HG03135 (cell line): ENCODE results near the gene TBX15.

Experiments
- ATAC-seq: cut with Tn5 transposase; IDR thresholded peaks from one replicate; pipeline ENCODE4 v1.9.1; 2021; ENCODE audit warnings: mild to moderate bottlenecking, moderate library complexity; ENCODE audit not compliant: unreplicated experiment

TBX15 gene

GRCh38 chr1:119002028-119002686 lies 14.0 kb upstream of the TBX15 start:
- ATAC-seq: no peak

- ATAC-seq: no peak
Observed at GRCh38 chr1:119001181-119002027, 13.3 kb upstream of the TBX15 start.

DNA sequence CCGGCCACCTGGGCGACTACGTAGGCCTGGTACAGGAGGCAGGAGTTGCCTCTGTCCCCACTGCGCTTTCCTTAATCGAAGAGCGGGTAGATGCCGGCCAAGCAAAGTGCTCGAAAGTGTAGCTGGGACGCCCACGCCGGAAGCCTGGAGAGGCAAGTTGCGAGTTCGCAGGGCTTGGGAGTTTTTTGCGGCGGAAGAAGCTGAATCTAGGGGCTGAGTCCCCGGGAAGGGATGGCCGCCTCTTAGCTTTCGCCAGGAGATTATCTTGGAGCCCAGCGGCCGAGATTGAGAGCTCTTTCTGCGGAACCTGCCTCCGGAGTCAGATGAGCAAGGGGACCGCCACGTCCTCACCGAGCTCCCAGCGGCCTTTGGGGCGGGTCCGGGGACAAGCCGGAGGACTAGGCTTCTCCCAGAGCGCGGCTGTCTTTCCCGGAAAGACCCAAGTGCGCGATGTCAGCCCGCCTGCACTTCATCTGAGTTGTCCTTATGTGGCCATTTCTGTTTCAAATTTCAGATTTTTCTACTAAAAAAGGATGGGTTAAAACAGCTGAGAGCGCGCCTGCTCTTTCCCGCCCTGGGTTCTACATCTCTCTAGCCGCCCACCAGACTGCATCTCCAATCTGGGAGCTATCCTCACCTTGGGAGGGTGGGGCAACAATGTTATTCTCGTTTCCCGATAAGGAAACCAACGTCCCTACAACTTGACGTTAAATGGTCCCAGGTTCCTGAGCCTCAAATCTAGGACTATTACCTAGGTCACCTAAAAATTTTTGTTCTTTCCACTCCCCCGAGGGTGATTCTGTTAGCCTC lies 12.4 kb upstream of the TBX15 start:
- ATAC-seq: no peak

GRCh38 chr1:118999348-119000071 lies 11.4 kb upstream of the TBX15 start:
- ATAC-seq: no peak

- ATAC-seq: no peak
Observed at GRCh38 chr1:118998171-118998570, 10.0 kb upstream of the TBX15 start.

DNA sequence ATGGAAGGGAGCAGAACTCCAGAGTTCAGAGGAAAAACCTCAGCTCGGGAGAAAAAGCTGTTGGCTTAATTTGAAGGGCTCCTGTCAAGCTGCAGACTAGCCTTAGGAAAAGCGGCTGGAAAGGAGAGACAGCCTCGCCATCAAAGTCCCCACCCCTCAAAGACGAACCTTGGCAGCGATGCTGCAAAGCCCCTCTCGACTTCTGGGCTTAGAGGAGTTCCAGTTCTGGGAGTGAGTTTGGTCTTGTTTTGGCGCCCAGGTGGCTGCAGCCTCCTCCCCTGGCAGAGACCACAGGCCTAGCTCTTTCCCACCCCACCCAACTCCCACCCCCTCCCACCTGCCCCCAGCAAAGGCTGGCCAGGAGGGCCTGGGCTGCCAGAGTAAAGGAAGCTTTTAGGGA lies 9.1 kb upstream of the TBX15 start:
- no peak for ATAC-seq

- ATAC-seq: no peak
Observed at GRCh38 chr1:118995312-118996016, 7.3 kb upstream of the TBX15 start.

DNA sequence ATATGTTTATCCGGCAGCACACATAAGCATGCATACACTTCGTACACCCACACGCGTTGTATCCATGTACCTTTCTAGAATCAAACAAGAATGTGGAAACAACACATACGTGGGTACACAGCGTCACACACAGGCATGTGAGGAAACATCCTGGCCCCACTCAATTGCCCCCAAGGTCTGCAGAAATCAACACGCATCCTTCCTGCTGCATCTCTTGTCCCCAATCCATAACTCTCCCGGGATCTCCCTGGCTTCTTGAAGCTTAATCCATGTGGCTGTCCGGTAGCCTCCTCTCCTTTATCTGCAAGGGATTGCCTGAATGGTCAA lies 5.5 kb upstream of the TBX15 start:
- no peak for ATAC-seq

DNA sequence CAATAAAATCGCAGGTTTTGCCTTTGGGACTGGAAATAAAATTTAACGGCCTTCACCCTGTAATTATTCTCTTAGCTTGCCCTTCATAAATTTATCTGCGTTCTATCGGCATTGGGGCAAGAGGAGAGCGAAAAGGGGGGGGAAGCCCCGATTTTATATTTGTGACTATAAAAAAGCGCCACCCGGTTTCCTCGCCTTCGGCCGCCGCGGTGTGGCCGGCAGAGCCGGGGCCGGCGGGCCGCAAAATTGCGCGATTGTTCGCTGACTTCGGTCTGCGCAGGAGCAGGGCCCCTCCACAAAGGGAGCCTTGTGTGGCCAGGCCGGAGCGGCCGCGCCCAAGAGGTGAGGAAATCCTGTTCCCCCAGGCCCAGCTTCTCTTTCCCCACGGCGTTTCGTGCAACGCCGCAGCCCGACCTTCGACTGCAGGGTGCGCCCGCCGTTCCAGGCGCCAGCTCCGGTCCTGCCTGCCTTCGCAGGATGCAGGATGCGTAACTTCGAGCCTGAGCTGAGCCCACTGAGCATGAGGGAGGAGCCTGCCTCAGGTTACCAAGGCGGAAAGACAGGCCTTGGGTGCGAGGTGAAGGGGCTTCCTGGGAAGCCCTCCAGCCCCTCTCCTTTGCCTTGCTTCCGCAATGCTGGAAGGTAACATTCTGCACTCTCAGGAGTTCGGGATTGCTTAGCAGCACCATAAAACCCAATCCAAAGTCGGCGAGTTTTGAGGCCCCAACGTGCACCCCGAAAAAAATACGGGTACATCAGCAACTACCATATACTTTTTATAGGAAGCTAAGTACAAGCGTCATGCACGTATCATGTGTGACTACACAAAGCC lies 4.9 kb upstream of the TBX15 start:
- ATAC-seq: no peak

DNA sequence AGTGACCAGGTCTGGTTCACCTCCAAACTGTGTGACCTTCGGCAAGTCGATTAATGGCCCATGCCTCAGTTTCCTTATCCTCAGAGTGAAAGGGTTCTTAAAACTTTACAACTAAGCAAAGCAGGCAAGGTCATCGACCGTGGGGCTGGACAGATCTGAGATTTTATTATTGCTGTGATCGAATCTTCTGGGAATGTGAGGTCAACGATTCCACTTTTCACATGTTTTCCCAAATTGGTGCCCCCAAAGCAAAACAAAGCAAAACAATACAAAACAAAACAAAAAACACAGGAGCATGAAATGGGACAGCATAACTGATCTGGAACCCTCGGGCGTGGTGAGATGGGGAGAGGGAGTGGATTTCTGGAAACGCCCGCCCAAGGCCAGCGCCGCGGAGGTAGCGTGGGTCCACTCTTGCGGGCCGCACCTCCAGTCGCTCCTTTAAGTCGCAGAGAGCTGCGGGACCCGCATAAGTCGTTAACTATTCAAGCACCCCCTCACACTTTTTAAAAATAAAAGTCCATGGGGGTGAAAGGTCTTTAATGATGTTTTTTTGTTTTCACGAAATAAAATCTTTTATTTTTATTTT lies 4.2 kb upstream of the TBX15 start:
- no peak for ATAC-seq

- ATAC-seq: no peak
Observed at GRCh38 chr1:118991448-118991847, 3.3 kb upstream of the TBX15 start.

- no peak for ATAC-seq
Observed at GRCh38 chr1:118990513-118991152, 2.5 kb upstream of the TBX15 start.

DNA sequence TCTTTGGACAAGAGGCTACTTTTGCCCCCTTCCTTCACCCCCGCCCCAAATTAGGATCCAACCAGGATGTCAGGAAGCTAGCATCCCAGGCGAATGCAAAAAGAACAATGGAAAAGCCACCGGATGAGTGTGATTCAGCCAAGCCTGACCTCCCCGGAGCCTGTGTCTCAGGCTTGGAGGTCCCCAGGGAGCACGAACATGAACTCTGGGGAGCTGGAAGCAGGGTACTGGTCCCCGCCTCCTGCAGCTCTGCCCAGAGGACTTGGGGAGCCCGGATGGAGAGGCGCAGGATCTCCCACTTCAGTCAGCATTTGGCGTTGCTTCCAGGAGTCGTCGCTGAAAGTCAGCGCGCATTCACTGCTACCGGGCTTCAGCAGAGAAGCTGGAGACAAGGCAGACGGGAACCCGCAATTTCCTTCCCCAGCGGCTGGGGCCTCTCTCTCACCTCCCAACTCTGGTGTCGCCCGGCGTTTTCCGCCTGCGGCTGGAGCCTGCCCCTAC lies 1.8 kb upstream of the TBX15 start:
- ATAC-seq: no peak

DNA sequence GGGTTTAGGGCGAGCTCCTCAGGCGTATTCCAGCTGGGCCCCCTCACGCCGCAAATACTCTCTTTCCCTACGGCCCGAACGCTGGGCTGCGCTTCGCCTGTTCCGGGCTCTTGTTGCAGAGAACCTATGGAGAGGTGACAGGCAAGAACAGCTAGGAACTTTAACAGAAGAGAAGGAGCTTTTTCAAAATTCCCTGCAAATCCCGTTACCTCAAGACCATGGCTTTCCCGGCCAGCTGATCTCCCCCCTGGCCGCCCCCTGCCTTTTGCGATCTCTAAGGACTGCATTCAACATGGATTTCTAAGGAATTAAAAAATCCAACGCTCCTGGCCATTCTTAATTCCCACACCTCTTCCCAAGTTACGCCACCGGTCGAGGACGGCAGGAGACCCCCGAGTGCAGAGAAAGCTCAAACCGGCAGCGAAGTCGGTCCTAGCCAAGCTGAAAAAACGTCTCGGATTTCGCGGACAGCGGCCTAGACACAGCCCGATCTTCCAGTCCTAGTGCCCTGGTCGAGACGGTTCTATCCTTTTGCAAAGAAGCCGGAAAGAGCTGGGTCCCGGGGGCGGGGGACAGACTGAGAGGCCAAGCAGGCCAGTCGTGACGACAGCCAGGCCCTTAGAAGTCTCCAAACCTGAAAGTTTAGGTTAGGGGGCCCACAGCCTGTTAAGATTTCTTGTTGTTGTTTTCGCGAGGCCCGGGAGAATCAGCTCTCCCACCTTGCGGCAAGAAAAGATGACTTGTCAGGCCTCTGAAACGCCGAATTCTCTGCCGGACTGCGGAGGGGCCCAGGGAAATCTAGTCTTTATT lies 1.1 kb upstream of the TBX15 start:
- no peak for ATAC-seq

DNA sequence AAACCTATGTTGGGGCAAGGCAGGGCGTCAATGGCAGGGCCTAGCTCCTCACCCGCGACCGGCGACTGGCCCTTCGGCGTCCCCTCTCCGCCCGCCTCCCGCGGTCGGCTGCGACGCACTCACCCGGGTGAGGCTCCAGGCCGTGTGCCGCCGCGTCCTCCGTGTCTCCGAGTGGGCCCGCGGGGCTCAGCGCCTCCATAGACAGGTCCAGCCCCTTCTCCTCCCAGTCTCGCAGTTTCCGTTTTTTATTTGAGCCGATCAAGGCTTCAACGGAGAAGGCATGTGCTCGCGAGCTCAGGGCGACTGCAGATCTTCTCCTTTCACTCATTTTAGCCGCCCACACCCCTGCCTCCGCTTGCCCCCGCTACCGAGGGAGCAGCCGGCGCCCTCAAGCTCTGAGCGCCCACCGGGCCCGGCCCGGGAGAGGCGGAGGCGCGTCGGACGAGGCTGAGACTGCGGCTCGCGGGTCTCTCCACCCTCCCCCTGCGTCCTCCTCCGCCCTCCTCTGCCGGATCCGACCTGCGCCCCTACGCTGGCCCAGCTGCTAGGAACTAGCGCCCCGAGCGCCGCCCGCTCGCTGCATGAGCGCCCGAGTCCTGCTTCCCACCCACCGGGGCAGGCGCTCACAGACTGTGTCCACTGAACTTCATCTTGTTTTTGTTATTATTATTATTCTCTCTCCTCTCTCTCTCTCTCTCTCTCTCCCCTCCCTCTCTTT lies 516 bp downstream of the TBX15 start:
- no peak for ATAC-seq

GRCh38 chr1:118986555-118987467 lies 1.3 kb downstream of the TBX15 start:
- no peak for ATAC-seq
